Neural progenitor cell (in vitro differentiated cells): ENCODE measurements around the gene LAD1. TPM values are rescaled to one million over a fixed set of nuclear protein-coding genes. Genes with fewer than 3 reads are reported as not detected.

Source experiments
- DNase-seq: peaks from one replicate; pipeline ENCODE4 v3.0.0-alpha.2; 2016; ENCODE audit warnings: low spot score
- H2AFZ ChIP-seq: fragments of 200-600 bp; sonication (generic); replicated peaks from 2 replicates; pipeline ENCODE4 v1.6.1; 2016; ENCODE audit warnings: antibody characterized with exemption
- H3F3A ChIP-seq: fragments of 200-600 bp; sonication (generic); 2 replicates; pipeline ENCODE4 v1.6.1; 2016; ENCODE audit warnings: antibody characterized with exemption, low read depth
- H3K27ac ChIP-seq: fragments of 200-600 bp; sonication (generic); 2 replicates; pipeline ENCODE4 v1.5.1; 2016; ENCODE audit warnings: mild to moderate bottlenecking
- H3K27me3 ChIP-seq: fragments of 200-600 bp; sonication (generic); 2 replicates; pipeline ENCODE4 v1.6.1; 2016; ENCODE audit warnings: mild to moderate bottlenecking, moderate library complexity
- H3K36me3 ChIP-seq: fragments of 200-600 bp; sonication (generic); 2 replicates; pipeline ENCODE4 v1.5.1; 2016
- H3K4me1 ChIP-seq: fragments of 200-600 bp; sonication (generic); 2 replicates; pipeline ENCODE4 v1.6.1; 2016; ENCODE audit warnings: mixed run types
- H3K4me2 ChIP-seq: fragments of 200-600 bp; sonication (generic); 2 replicates; pipeline ENCODE4 v1.6.1; 2016
- H3K4me3 ChIP-seq: fragments of 200-600 bp; sonication (generic); 2 replicates; pipeline ENCODE4 v1.5.1; 2016
- H3K79me2 ChIP-seq: fragments of 200-600 bp; sonication (generic); 2 replicates; pipeline ENCODE4 v1.6.1; 2016; ENCODE audit warnings: low read depth
- H3K9ac ChIP-seq: fragments of 200-600 bp; sonication (generic); 2 replicates; pipeline ENCODE4 v1.6.1; 2016
- H3K9me3 ChIP-seq: fragments of 200-600 bp; sonication (generic); 2 replicates; pipeline ENCODE4 v1.5.1; 2016; ENCODE audit warnings: low read depth
- H4K20me1 ChIP-seq: fragments of 200-600 bp; sonication (generic); 2 replicates; pipeline ENCODE4 v1.6.1; 2016; ENCODE audit warnings: low read depth
- H3K27ac Mint-ChIP-seq: 3 replicates; pipeline ENCODE4 v1.8.0; 2021; ENCODE audit warnings: mixed read lengths
- H3K27me3 Mint-ChIP-seq: 2 replicates; pipeline ENCODE4 v1.8.0; 2022; ENCODE audit warnings: low read depth, mild to moderate bottlenecking, inconsistent platforms, moderate library complexity, mixed read lengths; ENCODE audit not compliant: insufficient read depth
- H3K36me3 Mint-ChIP-seq: 3 replicates; pipeline ENCODE4 v1.8.0; 2021; ENCODE audit warnings: mixed read lengths
- H3K4me1 Mint-ChIP-seq: 3 replicates; pipeline ENCODE4 v1.8.0; 2021; ENCODE audit warnings: mixed read lengths
- H3K4me3 Mint-ChIP-seq: 3 replicates; pipeline ENCODE4 v1.8.0; 2021; ENCODE audit warnings: mild to moderate bottlenecking, moderate library complexity, mixed read lengths
- H3K9me3 Mint-ChIP-seq: 3 replicates; pipeline ENCODE4 v1.8.0; 2020; ENCODE audit warnings: mixed read lengths
- CTCF ChIP-seq: fragments of 200-600 bp; sonication (generic); IDR thresholded peaks from 2 replicates; pipeline ENCODE4 v1.5.1; 2017; ENCODE audit warnings: antibody characterized with exemption, mild to moderate bottlenecking
- EZH2 ChIP-seq: fragments of 200-600 bp; sonication (generic); IDR thresholded peaks from 2 replicates; pipeline ENCODE4 v1.6.1; 2017; ENCODE audit warnings: antibody characterized with exemption, mild to moderate bottlenecking, moderate library complexity
- EZH2phosphoT487 ChIP-seq: fragments of 200-600 bp; sonication (generic); IDR thresholded peaks from 2 replicates; pipeline ENCODE4 v1.6.1; 2017; ENCODE audit warnings: antibody characterized with exemption
- total RNA-seq: library from RNA; depleted of rRNA; stranded (reverse); fragments of >200 nt; gene quantifications from 2 replicates; pipeline ENCODE4 v1.2.3, GENCODE V29; 2015; ENCODE audit warnings: low replicate concordance

LAD1 gene
- total RNA-seq, 1 donor from 2014 or later, result not detected

- TF ChIP-seq EZH2phosphoT487 (no peak), EZH2 (no peak), CTCF (no peak)
- no peak overlapping the region for H3K4me2 ChIP-seq
- H3K9me3 Mint-ChIP-seq, result no peaks in the 10 kb centered on the region
- H3K27ac ChIP-seq, result no peak overlapping the region
- peaks cover 9% of the 10 kb centered on the region for H3K4me1 ChIP-seq
- H4K20me1 ChIP-seq, result no peaks in the 10 kb centered on the region
- no peaks in the 10 kb centered on the region for H3K36me3 Mint-ChIP-seq
- no peak overlapping the region for H3K9ac ChIP-seq
- peak overlapping the region; percentile 33 for H3K4me3 Mint-ChIP-seq
- H3F3A ChIP-seq, result no peaks in the 10 kb centered on the region
- H3K27ac Mint-ChIP-seq, result no peak overlapping the region
- peaks cover 60% of the 10 kb centered on the region for H3K27me3 ChIP-seq
- H3K9me3 ChIP-seq, result no peaks in the 10 kb centered on the region
- no peak for DNase-seq
- no peak overlapping the region for H3K4me3 ChIP-seq
- H3K36me3 ChIP-seq, result no peaks in the 10 kb centered on the region
- H3K79me2 ChIP-seq, result no peaks in the 10 kb centered on the region
- peaks cover 32% of the 10 kb centered on the region for H3K27me3 Mint-ChIP-seq
- no peak overlapping the region for H2AFZ ChIP-seq
- H3K4me1 Mint-ChIP-seq, result peaks cover 3% of the 10 kb centered on the region
Measured at GRCh38 chr1:201400212-201400851, 1.2 kb upstream of the LAD1 start.

- peak overlapping the region; percentile 54 for H3K4me3 ChIP-seq
- no peaks in the 10 kb centered on the region for H4K20me1 ChIP-seq
- peaks cover 35% of the 10 kb centered on the region for H3K27me3 Mint-ChIP-seq
- H3K9me3 ChIP-seq, result no peaks in the 10 kb centered on the region
- H3K9ac ChIP-seq, result no peak overlapping the region
- TF ChIP-seq EZH2, result peak; percentile 99
- peak; percentile 96 for TF ChIP-seq EZH2phosphoT487
- no peak for TF ChIP-seq CTCF
- no peaks in the 10 kb centered on the region for H3K36me3 ChIP-seq
- H3K4me1 ChIP-seq, result peaks cover 9% of the 10 kb centered on the region
- peak overlapping the region; percentile 33 for H3K4me3 Mint-ChIP-seq
- H3K4me2 ChIP-seq, result peak overlapping the region; percentile 88
- H3K27me3 ChIP-seq, result peaks cover 60% of the 10 kb centered on the region
- H3K4me1 Mint-ChIP-seq, result peaks cover 3% of the 10 kb centered on the region
- no peak overlapping the region for H3K27ac ChIP-seq
- H3K9me3 Mint-ChIP-seq, result no peaks in the 10 kb centered on the region
- no peaks in the 10 kb centered on the region for H3K79me2 ChIP-seq
- H3F3A ChIP-seq, result no peaks in the 10 kb centered on the region
- no peak overlapping the region for H3K27ac Mint-ChIP-seq
- H2AFZ ChIP-seq, result peak overlapping the region; percentile 96
- DNase-seq, result peak; percentile 66
- no peaks in the 10 kb centered on the region for H3K36me3 Mint-ChIP-seq
Measured at GRCh38 chr1:201399352-201400126, 415 bp upstream of the LAD1 start.

- Histone ChIP-seq H4K20me1 (no peaks in the 10 kb centered on the region), H3K9ac (no peak overlapping the region), H3K27ac (no peak overlapping the region), H3K4me1 (peaks cover 9% of the 10 kb centered on the region), H3K4me3 (no peak overlapping the region), H3K36me3 (no peaks in the 10 kb centered on the region), H3F3A (no peaks in the 10 kb centered on the region), H3K4me2 (no peak overlapping the region), H3K79me2 (no peaks in the 10 kb centered on the region), H3K27me3 (peaks cover 54% of the 10 kb centered on the region), H2AFZ (no peak overlapping the region), H3K9me3 (no peaks in the 10 kb centered on the region)
- Mint-ChIP-seq H3K4me3 (peak overlapping the region; percentile 18), H3K27ac (no peak overlapping the region), H3K36me3 (no peaks in the 10 kb centered on the region), H3K27me3 (peaks cover 38% of the 10 kb centered on the region), H3K4me1 (peaks cover 3% of the 10 kb centered on the region), H3K9me3 (no peaks in the 10 kb centered on the region)
- DNase-seq, result no peak
- TF ChIP-seq EZH2phosphoT487 (no peak), EZH2 (no peak), CTCF (no peak)
Measured at GRCh38 chr1:201397675-201398074, 1.4 kb downstream of the LAD1 start.
